IPS DF 4.7 (cell line): ENCODE measurements around the gene C1QTNF3.
"Not testable (repeated sequence)": the region's sequence is repeated elsewhere in the genome, so short reads cannot be mapped to it uniquely, and the experiment has no call there.

Source experiments
- DNase-seq: peaks from one replicate; pipeline ENCODE4 v3.0.0-alpha.2; 2013; ENCODE audit warnings: low spot score; ENCODE audit errors: extremely low read depth

Gene C1QTNF3

DNA sequence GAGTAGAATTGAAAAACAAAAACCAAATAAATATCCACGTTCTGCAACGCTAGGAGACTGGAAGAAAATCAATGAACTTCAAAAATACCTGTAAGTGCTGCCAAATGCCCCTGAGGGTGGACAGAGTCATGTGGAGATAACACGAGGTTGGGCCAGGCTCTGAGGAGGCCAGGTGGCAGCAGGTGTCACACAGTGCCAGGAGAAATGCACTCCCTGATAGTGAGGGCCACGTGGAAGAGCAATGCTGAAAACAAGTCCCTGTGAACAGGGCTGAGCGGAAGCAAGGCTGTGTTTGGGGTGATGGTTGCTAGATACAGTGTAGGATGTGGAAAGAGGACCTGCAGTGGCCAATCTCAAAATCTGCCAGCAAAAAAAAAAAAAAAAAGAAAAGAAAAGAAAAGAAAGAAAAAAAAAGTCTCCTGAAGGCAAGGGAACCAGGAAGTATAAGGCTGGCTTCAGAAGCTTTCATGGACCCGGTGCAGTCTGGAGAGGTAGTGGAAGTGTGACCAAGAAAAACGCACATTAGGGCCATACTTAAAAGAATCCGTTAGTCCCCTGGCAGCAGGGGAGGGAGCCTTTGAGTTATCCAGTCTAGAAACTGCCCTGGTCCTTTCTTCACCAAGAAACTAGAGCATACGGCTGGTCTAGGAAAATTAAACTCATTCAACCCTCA lies 16.8 kb downstream of the C1QTNF3 start:
- DNase-seq: no peak

DNA sequence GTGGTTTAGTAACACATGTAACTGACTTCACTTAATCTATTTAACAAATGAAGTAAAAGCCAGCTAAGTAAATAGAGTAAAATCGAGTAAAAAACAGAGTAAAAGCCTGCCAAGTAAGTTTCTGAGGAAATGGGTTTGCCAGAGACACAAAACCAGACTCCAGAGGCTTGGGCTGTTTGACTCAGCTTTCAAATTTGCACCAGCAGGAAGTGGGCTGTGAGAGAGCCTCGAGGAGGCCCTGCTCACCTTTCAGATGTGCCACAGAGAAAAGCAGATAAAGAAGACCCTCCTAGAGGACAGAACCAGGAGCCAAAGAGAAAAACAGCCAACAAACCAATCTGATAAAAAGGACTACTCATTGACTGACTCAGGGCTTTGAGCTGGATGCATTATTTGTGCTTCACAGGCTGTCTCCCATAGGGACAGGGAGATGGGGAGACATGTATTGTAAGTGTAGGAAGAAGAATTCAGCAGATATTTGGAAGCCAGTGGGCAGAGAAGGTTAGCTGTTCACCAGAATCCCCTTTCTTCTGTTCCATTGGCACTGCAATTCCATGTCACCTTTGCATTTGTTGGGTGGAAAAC lies 20.8 kb downstream of the C1QTNF3 start:
- DNase-seq: no peak

DNA sequence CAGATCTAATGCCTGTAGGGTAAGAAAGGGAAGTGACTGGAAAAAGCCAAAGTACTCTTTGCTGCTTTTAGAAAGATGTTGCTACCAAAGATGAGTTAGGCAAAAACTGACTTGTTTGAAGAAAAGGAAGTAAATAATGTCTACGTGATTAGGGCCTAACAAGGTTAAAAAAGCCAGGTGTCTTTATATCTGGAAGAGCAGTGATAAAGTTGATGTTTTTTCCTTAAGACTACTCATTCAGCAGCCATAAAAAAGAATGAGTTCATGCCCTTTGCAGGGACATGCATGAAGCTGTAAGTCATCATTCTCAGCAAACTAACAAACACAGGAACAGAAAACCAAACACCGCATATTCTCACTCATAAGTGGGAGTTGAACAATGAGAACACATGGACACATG lies 21.7 kb downstream of the C1QTNF3 start:
- DNase-seq: no peak

DNA sequence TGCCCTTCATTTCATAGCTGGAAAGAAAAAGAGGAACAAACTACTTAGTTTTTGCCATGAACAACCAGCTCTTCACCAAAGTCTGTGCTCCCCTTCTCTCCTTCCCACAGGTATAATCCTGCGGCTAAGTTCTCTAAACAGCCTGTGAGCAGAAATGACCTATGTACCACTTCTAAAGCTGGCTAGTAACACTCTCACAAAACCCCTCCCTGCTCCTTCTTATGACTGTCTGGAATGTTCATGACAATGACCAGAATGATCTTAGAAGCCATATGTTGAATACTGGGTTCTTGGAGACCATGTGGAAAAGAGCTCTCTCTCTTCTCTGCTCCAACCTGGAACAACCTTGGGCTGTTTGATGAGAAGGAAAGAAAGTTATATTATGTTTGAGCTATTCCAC lies 22.3 kb downstream of the C1QTNF3 start:
- DNase-seq: no peak

DNA sequence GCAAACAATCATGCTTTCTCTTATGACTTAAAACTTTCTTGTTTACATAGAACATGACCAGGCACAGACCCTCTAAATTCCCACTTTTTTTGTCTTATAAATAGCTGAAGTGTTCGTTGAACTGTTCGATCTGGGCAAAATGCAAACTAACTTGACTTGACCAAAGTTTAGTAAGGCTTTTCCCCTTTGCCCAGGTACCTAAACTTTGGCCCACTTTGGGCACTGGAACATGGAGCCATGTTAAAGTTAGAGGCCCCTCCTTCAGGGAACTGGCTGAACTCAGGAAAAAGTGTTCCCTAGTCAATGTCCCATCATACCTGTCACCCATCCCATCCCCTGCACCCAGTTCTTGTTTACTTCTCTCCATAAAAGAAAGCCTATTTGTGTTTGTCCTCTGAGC lies 25.8 kb downstream of the C1QTNF3 start:
- no peak for DNase-seq

DNA sequence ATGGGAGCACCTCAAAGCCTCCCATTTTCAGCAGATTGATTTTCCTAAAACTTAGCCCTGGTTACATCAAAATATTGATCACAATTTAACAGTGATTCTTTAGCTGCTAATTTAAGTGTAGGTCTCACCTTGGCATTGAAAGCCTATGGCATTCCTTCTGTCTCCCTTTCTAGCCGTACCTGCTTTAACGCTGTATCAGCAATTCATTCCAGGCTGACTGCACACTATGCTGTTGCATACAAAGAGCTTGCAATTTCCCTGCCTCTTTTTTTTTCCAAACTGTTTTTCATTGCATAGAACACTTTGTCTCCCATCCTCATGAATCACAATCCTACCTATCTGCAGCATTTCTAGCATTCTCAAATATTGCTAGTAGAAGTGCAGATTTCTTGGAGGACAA lies 26.3 kb downstream of the C1QTNF3 start:
- no peak for DNase-seq

DNA sequence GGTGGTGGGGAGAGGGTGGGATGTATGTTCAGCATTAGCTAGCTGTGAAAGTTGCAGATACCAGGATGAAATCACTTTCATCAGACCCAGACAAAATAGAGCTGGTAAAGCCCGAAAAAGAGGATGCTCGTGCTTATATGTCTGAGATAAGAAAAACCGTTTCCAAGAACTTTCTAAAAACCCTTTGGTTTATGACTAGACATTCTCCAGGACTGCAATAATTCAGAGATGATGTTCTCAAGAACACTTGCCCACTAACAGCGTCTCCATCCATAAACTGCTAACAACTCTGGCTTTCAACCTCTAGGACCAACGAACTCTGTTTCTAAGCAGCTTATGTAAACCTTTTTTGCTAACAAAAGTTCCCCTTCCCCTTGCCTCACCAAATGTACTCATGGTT lies 26.8 kb downstream of the C1QTNF3 start:
- DNase-seq: no peak

DNA sequence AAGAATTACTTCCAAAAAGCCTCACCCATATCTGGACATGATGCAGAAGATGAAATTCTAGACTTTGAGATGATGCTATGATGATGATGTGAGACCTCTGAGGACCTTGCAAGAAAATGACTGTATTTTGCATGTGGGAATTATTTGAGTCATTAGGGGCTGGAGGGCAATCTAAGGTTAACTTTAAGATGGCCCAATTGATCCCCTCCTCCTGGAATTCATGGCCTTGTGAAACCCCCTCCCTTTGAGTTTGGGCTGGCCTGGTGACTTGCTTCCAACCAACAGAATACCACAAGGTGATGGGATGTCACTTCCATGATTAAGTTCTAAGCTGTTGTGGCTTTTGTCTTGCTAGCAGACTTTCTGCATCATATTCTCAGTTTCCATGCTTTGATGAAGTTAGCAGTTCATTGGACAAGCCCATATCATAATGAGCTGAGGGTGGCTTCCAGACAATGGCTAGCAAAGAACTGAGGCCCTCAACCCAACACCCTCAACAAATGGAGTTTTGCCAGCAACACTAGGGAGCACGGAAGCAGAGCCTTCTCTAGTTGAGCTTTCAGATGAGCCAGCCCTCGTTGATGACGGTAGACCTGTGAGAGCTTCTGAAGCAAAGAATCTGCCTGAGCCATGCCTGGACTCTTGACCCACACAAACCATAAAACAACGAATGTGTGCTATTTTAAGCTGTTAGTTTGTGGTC lies 27.7 kb downstream of the C1QTNF3 start:
- DNase-seq: no peak

DNA sequence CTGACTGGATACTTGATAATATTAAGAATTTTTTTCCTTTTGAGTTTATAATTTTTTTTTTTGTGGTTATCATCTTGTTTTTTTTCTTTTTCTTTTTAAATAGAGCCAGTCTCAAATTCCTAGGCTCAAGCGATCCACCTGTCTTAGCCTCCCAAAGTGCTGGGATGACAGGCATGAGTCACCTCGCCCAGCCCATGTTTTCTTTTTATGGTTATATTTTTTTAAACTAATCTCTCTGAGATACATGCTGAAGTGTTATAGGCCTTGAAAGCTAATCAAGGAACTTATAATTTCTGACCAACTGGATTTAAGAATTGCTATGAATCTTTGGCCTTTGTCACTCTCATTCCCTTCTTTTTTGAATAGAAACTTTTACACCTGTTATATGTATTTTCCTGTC lies 28.4 kb downstream of the C1QTNF3 start:
- no peak for DNase-seq

DNA sequence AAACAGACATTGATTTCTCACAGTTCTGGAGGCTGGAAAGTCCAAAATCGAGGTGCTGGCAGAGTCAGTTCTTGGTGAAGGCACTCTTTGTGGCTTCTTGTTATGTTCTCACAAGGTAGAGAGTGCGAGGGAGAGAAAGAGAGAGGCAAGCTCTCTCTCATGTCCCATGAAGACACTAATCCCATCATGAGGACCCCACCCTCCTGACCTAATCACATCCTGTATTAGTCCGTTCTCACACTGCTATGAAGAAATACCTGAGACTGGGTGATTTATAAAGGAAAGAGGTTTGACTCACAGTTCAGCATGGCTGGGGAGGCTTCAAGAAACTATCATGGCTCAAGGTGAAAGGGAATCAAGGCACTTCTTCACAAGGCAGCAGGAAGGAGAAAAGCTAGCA lies 29.5 kb downstream of the C1QTNF3 start:
- no peak for DNase-seq

DNA sequence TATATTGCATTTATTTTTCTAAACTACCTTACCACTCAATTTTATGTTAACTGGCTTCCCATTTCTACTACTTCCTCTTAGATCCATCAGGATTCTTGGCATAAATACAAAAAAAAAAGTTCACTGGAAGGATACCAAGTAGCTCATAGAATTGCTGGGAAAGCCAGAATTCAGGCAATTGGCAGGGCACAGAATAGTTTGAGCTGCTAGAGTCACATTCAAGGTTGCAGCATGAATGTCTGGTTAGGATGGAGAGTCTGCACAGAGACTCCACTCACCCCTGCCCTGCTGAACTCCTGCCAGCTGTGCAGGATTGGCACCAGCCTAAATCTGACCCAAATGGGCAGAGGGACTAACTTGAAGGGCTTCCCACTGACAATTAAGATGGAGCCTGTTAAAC lies 30.2 kb downstream of the C1QTNF3 start:
- DNase-seq: no peak

DNA sequence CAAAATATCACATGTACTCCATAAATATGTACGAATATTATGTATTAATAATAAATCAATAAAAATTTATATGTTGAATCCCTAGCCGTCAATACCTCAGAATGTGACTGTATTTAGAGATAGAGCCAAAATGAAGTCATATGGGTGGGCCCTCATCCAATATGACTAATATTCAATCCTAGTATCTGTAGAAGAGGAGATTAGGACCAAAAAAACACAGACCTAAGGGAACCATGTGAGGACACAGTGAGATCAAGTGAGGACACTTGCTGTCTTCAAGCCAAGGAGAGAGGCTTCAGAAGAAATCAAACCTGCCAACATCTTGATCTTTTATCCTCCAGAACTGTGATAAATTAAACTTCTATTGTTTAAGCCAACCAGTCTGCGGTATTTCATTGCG lies 31.5 kb downstream of the C1QTNF3 start:
- DNase-seq: no peak

DNA sequence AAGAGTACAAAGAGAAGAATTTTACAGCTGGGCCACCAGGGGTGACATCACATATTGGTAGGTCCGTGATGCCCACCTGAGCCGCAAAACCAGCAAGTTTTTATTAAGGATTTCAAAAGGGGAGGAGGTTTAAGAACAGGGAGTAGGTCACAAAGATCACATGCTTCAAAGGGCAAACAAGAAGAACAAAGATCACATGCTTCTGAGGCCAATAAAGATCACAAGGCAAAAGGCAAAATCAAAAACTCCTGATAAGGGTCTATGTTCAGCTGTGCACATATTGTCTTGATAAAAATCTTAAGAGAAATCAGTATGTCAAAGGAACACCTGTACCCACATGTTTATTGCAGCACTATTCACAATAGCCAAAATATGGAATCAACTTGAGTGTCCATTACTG lies 32.9 kb downstream of the C1QTNF3 start:
- DNase-seq: not testable (repeated sequence)

DNA sequence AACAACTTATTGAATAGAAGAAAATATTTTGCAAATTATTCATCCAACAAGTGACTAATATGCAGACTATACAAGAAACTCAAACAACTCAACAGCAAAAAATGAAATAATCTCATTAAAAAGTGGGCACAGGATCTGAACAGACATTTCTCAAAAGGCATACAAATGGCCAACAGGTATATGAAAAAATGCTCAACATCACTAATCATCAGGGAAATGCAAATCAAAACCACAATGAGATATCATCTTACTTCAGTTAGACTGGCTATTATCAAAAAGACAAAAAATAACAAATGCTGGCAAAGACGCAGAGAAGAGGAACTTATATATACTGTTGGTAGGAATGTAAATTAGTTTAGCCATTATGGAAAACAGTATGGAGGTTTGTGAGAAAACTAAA lies 33.4 kb downstream of the C1QTNF3 start:
- no peak for DNase-seq

DNA sequence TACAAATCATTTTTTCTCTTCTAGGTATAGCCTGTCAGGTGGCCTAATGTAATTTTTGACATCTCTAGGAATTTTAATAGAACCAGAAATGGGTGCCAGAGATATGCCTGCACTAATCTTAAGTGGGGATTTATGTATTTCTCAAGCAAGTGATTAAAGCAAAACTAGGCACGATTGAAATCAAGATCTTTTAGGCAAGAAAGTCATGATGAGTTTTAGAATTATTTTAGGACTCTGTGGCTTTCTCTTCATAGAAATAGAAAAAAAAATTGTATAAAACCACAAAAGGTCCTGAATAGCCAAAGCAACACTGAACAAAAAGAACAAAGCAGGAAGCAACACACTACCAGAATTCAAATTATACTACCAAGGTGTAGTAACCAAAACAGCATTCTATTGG lies 34.2 kb downstream of the C1QTNF3 start:
- DNase-seq: no peak

DNA sequence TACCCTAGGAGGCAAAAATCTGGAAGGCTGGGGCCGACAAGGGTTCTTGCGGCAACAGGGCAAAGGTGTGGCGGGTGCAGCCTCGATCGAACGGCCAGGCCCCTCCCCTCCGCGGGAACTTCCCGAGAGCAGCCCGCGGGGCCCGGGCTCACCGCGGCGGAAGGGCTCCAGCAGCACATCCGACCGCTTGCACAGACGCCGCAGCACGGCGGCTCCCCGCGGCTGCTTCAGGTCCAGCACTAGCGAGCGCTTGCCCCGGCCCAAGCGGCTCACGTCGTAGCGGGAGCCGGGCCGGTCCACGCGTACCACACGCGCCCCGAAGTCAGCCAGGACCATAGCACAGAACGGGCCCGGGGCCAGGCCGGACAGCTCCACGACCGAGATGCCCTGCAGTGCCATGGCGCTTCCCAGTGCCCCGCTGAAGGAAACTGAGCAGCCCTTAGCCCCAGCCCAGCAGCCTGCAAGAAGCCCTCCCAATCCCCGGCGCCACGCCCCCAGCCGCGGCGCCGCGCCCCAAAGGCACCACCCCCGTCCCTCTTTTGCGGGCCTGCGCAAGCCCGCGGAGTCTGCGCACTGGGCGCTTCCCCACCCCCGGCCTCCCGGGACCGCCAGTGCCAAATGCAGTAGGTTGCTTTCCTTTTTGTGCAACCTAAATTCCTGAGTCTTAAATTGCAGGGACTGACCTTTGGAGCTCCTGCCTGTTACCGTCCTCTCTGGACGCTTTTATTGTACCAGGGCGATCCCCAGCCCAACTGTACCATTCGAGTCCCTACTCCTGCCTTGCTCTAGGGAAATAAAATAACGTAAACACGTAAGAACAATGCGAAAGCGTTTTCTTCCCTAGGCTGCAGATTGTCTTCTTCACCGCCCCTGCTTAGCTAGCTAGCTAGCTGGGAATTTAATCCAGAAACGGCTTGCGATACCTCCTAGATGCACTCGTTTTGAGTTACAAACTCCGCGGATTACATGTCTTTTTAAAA lies 35.1 kb downstream of the C1QTNF3 start, which contains the start of gene AMACR:
AMACR (minus strand) TSS at position 430 of the 980 bp plus-strand sequence; CDS start at position 399, 31 bp downstream.
- DNase-seq: no peak

DNA sequence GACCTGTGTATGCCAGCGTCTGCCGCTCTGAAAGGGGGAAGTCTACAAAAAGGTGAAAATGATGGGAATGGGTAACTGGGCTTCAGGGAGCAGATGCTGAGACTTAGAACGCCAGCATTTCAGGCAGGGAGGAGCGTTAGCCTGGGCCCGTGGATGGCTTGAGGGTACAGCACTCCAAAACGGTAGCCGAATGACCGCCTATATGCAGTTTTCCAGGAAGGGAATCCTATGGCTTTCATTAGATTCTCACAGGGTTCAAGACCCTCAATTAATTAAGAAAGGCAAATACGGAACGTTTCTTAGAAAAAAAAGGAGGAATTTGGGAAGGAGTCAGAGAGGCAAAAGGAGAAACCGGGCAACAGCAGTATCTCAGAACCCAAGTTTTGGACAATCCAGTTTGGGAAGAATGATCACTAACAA lies 35.8 kb downstream of the C1QTNF3 start:
- DNase-seq: no peak

DNA sequence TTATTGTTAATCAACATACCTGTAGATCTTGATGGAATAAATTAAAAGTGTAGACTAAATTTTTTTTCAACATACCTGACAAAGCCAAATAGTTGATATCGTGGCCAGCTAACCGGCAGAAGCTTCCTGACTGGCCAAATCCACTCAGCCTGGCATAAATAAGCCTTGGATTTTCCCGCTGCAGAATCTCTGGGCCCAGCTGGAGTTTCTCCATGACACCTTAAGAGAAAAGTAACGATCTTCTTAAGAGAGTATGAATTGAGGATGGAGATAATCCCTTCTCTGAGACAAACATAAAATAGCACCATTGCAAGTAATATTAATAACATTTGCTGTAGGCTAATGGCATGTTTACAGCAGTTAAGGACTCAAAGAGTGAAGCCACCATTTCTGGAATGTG lies 37.3 kb downstream of the C1QTNF3 start:
- no peak for DNase-seq

DNA sequence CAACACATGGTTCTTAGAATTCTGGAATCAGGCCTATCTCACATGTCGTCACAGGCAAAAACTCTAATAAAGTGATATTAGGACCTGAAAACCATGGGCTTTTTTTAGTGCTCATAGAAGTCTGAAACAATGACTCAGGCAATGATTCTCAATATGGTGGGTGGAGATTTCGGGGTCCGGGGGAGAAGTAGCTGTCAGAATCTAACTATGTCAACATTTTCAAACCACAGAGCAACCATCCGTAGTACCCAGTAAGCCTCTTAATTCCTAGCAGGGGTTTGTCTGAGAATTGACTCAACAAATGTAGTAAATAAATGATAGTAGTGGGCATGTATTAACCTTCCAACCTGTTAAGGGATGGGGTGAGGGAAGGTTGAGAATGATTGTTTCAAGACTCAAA lies 37.8 kb downstream of the C1QTNF3 start:
- DNase-seq: no peak

DNA sequence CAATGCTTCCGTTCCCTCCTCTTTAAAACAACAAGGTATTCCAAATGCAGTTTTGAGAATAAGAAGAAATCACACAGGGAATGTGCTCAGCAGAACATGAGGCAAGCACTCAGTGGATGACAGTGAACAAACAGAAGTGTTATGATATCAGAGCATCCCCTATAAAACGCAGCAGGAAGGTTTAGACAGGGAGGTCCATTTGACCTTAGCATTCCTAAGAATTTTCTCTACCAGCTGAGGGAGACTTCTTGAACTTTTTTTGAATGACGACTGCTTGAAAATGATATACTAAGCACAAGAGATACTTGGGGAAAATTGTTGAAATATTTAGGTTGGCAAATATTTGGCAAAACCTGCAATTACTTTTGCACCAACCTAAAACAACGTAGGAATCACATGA lies 39.1 kb downstream of the C1QTNF3 start:
- no peak for DNase-seq

DNA sequence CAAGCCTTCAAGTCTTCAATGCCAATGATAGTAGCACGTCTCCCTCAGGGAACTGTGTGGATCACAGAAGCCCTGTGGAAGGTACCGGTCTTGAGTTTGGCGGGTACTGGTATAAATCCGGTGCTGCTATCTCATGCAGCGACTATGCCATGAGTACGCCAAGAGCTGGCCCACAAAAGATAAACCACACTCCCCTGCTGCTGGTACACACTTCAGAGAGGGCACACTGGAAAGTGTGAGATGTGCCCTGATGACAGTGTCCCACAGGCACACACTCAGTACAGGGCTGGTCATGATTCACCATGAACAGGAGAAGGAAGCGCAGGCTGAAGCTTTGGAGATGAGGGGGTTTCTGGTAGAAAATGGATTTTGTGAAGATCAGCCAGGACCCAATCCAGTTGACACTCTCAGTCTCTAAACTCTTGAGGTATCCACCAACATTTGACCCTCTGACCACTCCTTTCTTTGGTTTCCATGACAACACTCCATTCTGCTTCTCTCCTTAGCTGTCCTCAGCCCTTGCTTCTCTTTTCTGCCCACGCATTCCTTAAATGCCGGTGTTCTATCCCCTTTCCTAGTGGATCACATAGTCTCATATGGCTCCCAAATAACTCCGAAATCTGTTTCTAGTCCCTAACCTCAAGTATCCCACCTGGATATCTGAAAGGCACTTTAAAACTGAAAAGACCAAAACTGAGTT lies 40.2 kb downstream of the C1QTNF3 start:
- no peak for DNase-seq
